Measurements from ENCODE around the gene TOMM40. TPM values are rescaled to one million over a fixed set of nuclear protein-coding genes. Genes with fewer than 3 reads are reported as not detected.
A peak's percentile ranks its signal among the peaks of the same experiment; 100 is the strongest.

TOMM40 gene
- total and polyA plus RNA-seq, 2 of the 13 experiments (the other 11 are each of a cell fraction or from before 2014, with no cell fraction given): 72.0 to 110 TPM

GRCh38 chr19:44924243-44924725 is 33.2 kb downstream of the TOMM40 start (continued):
- TF ChIP-seq PRDM15 (CRISPR knock-in tag; IDR thresholded peaks at IDR 0.05): no peak
- peak; percentile 99 for TF ChIP-seq RXRA (CRISPR knock-in tag; IDR thresholded peaks at IDR 0.05)
- TF ChIP-seq ZNF235 (CRISPR knock-in tag; IDR thresholded peaks at IDR 0.05; ENCODE audit: borderline replicate concordance): no peak
- TF ChIP-seq PAXIP1 (CRISPR knock-in tag; conservative IDR thresholded peaks at IDR 0.05): peak; percentile 99
- no peak for TF ChIP-seq ZNF224 (CRISPR knock-in tag; IDR thresholded peaks at IDR 0.05)
- no peak; the same call in 1 of the 2 replicates for TF ChIP-seq MXD3 (CRISPR knock-in tag; IDR thresholded peaks at IDR 0.05)
- TF ChIP-seq ZNF546 (CRISPR knock-in tag; conservative IDR thresholded peaks at IDR 0.05): peak; percentile 80; the same call in 1 of the 2 replicates
- TF ChIP-seq HINFP (CRISPR knock-in tag; IDR thresholded peaks at IDR 0.05; ENCODE audit: low read depth): no peak; the same call in 1 of the 2 replicates
- no peak for TF ChIP-seq ZNF512B (CRISPR knock-in tag; IDR thresholded peaks at IDR 0.05; ENCODE audit: borderline replicate concordance)
- peak; percentile 86; the same call in 1 of the 2 replicates for TF ChIP-seq CHD4 (IDR thresholded peaks at IDR 0.05; ENCODE audit: borderline replicate concordance, low read length)
- TF ChIP-seq AHR (CRISPR knock-in tag; IDR thresholded peaks at IDR 0.05): peak; percentile 94
- no peak for TF ChIP-seq RORA (CRISPR knock-in tag; IDR thresholded peaks at IDR 0.05)
- peak in 1 of 2 experiments; percentile 25; a peak in 1 of 4 replicates for TF ChIP-seq MAFK (conservative IDR thresholded peaks at IDR 0.05 in 1 of 2, IDR thresholded peaks at IDR 0.05 in 1 of 2; ENCODE audit: low read length in 2 of 2)

Data from HepG2 (cell line).